Liver (tissue), 9 donors: ENCODE data around the gene MAP7D1. TPM values are rescaled to one million over a fixed set of nuclear protein-coding genes. Genes with fewer than 3 reads are reported as not detected.

Experiments used
- DNase-seq: peaks from one replicate; pipeline ENCODE4 v3.0.0-alpha.2; 2017; ENCODE audit warnings: low spot score
- H3K27ac ChIP-seq, 2 donors: one replicate each; pipeline ENCODE4 v1.7.0; 2013; ENCODE audit warnings: inconsistent platforms in 2 of 2, low read length in 2 of 2, control low read depth in 1 of 2, low read depth in 1 of 2, mild to moderate bottlenecking in 1 of 2
- H3K27me3 ChIP-seq, 4 donors: one replicate each; pipeline versions ENCODE4 v1.6.1 to v1.7.0; 2013; ENCODE audit warnings: low read length in 3 of 4, inconsistent platforms in 1 of 4, mild to moderate bottlenecking in 1 of 4, moderate library complexity in 1 of 4; ENCODE audit not compliant: control insufficient read depth in 4 of 4, insufficient read depth in 4 of 4
- H3K36me3 ChIP-seq, 4 donors: one replicate each; pipeline versions ENCODE4 v1.6.1 to v1.7.0; 2013; ENCODE audit warnings: low read length in 3 of 4, mild to moderate bottlenecking in 3 of 4, low read depth in 1 of 4, moderate library complexity in 1 of 4; ENCODE audit not compliant: control insufficient read depth in 4 of 4, insufficient read depth in 3 of 4
- H3K4me1 ChIP-seq, 4 donors: one replicate each; pipeline versions ENCODE4 v1.6.1 to v1.7.0; 2013; ENCODE audit warnings: low read length in 3 of 4, mild to moderate bottlenecking in 3 of 4, moderate library complexity in 1 of 4; ENCODE audit not compliant: control insufficient read depth in 4 of 4, insufficient read depth in 4 of 4
- H3K4me3 ChIP-seq, 3 donors: one replicate each; pipeline versions ENCODE4 v1.6.1 to v1.7.0; 2013; ENCODE audit warnings: low read length in 3 of 3, control low read depth in 1 of 3, low read depth in 1 of 3, mild to moderate bottlenecking in 1 of 3
- H3K9ac ChIP-seq, 2 donors: one replicate each; pipeline ENCODE4 v1.7.0; 2013; ENCODE audit warnings: low read length in 2 of 2, mild to moderate bottlenecking in 2 of 2, moderate library complexity in 2 of 2, control low read depth in 1 of 2, low read depth in 1 of 2
- H3K9me3 ChIP-seq, 4 donors: one replicate each; pipeline versions ENCODE4 v1.6.1 to v1.7.0; 2013; ENCODE audit warnings: low read length in 3 of 4; ENCODE audit not compliant: control insufficient read depth in 4 of 4
- EGR1 ChIP-seq, 2 donors: IDR thresholded peaks; 2 replicates each; pipeline ENCODE4 v1.6.1; 2016 to 2018; ENCODE audit warnings: antibody characterized with exemption in 2 of 2, low read depth in 2 of 2
- FOXA2 ChIP-seq: IDR thresholded peaks from 2 replicates; pipeline ENCODE4 v1.6.1; 2016; ENCODE audit warnings: antibody characterized with exemption
- HNF4G ChIP-seq: IDR thresholded peaks from 2 replicates; pipeline ENCODE4 v1.6.1; 2016; ENCODE audit warnings: antibody characterized with exemption
- JUND ChIP-seq, 2 donors: IDR thresholded peaks; 2 replicates each; pipeline ENCODE4 v1.6.1; 2016; ENCODE audit warnings: antibody characterized with exemption in 2 of 2
- RAD21 ChIP-seq, 2 donors: IDR thresholded peaks; 2 replicates each; pipeline ENCODE4 v1.6.1; 2016; ENCODE audit warnings: antibody characterized with exemption in 2 of 2, mild to moderate bottlenecking in 2 of 2
- REST ChIP-seq: IDR thresholded peaks from 2 replicates; pipeline ENCODE4 v1.6.1; 2016; ENCODE audit warnings: antibody characterized with exemption, mild to moderate bottlenecking
- SP1 ChIP-seq: IDR thresholded peaks from 2 replicates; pipeline ENCODE4 v1.6.1; 2018; ENCODE audit warnings: antibody characterized with exemption, mild to moderate bottlenecking
- TAF1 ChIP-seq: conservative IDR thresholded peaks from 2 replicates; pipeline ENCODE4 v1.6.1; 2016; ENCODE audit warnings: antibody characterized with exemption, mild to moderate bottlenecking
- ZBTB33 ChIP-seq: IDR thresholded peaks from 2 replicates; pipeline ENCODE4 v1.6.1; 2016; ENCODE audit warnings: antibody characterized with exemption
- WGBS: extraction: QIAGEN DNeasy Blood & Tissue Kit; methylation state at CpG from one replicate; pipeline ENCODE4 v1.1.7; 2013; 5-methylcytosine and 5-hydroxymethylcytosine counted together
- polyA plus RNA-seq, 2 donors: library from polyadenylated mRNA; stranded (reverse) in 1 of 2; unstranded in 1 of 2; fragments of 200-250 nt in 1 of 2; fragments of >200 nt in 1 of 2; fragmentation: Nextera tagmentation in 1 of 2; extraction: Ambion mirVana in 1 of 2; gene quantifications; one replicate each; pipeline versions ENCODE4 v1.2.1 to v1.2.3, GENCODE V29; 2013 to 2015
- total RNA-seq, 2 donors: library from RNA; depleted of rRNA; stranded (reverse); fragments of >200 nt; gene quantifications; one replicate each; pipeline ENCODE4 v1.2.3, GENCODE V29; 2014
- TF ChIP-seq, protein P1 (sequence below): fragments of 150-350 bp; IDR thresholded peaks from 2 replicates; pipeline ENCODE4 v1.5.1; 2017; ENCODE audit warnings: improper control_type of control experiment, low read depth, low read length; ENCODE audit not compliant: missing input control
- donor health status: healthy.
- donor health status: healthy.
- donor health status: healthy.
- donor health status: healthy.
- donor health status: healthy.

The MAP7D1 gene
- total and polyA plus RNA-seq, 4 donors = 5.6 to 15.1 (median 12.9) TPM

- Histone ChIP-seq H3K4me1 (no peaks in the 10 kb centered on the region), H3K4me3 (no peak overlapping the region), H3K9me3 (no peaks in the 10 kb centered on the region), H3K36me3 (no peaks in the 10 kb centered on the region), H3K27me3 (no peaks in the 10 kb centered on the region), H3K9ac (no peak overlapping the region), H3K27ac (no peak overlapping the region)
- no peak for TF ChIP-seq FOXA2
- TF ChIP-seq EGR1 (IDR thresholded peaks at IDR 0.05; ENCODE audit: low read depth in 2 of 2) = no peak
- no peak for TF ChIP-seq ZBTB33
- TF ChIP-seq, protein P1, sequence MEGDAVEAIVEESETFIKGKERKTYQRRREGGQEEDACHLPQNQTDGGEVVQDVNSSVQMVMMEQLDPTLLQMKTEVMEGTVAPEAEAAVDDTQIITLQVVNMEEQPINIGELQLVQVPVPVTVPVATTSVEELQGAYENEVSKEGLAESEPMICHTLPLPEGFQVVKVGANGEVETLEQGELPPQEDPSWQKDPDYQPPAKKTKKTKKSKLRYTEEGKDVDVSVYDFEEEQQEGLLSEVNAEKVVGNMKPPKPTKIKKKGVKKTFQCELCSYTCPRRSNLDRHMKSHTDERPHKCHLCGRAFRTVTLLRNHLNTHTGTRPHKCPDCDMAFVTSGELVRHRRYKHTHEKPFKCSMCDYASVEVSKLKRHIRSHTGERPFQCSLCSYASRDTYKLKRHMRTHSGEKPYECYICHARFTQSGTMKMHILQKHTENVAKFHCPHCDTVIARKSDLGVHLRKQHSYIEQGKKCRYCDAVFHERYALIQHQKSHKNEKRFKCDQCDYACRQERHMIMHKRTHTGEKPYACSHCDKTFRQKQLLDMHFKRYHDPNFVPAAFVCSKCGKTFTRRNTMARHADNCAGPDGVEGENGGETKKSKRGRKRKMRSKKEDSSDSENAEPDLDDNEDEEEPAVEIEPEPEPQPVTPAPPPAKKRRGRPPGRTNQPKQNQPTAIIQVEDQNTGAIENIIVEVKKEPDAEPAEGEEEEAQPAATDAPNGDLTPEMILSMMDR = no peak
- no peak for TF ChIP-seq SP1
- TF ChIP-seq REST = no peak
- TF ChIP-seq JUND (IDR thresholded peaks at IDR 0.05) = no peak
- TF ChIP-seq TAF1 = no peak
- TF ChIP-seq RAD21 (IDR thresholded peaks at IDR 0.05) = no peak
- WGBS = 83% methylated on average over 18 of the region's 18 CpGs
- no peak for DNase-seq
These were observed 40.7 kb upstream of the MAP7D1 start for GRCh38 chr1:36115200-36115669.

DNA sequence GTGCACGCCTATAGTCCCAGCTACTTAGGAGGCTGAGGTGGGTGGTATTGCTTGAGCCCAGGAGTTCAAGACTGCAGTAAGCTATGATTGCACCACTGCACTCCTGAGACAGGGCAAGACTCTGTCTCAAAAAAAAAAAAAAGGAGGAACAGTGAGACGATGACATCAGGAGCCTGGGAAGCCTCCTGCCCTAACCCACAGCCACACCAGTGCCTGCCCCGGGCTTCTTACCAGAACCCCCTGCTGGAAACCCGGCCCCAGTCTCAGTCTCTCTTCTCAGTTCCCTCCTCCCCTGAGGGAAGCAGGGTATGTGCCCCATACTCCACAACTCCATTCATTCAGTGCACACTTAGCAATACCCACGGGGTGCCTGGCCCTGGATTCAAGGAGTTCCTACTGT is 40.0 kb upstream of the MAP7D1 start:
- TF ChIP-seq JUND (IDR thresholded peaks at IDR 0.05) = no peak
- no peak for TF ChIP-seq HNF4G
- H3K27me3 ChIP-seq = no peaks in the 10 kb centered on the region
- DNase-seq = no peak
- H3K9me3 ChIP-seq = no peaks in the 10 kb centered on the region
- H3K4me3 ChIP-seq = no peak overlapping the region
- 81% methylated on average over 5 of the region's 5 CpGs for WGBS
- H3K36me3 ChIP-seq = no peaks in the 10 kb centered on the region
- H3K9ac ChIP-seq = no peak overlapping the region
- no peaks in the 10 kb centered on the region for H3K4me1 ChIP-seq
- no peak overlapping the region for H3K27ac ChIP-seq

DNA sequence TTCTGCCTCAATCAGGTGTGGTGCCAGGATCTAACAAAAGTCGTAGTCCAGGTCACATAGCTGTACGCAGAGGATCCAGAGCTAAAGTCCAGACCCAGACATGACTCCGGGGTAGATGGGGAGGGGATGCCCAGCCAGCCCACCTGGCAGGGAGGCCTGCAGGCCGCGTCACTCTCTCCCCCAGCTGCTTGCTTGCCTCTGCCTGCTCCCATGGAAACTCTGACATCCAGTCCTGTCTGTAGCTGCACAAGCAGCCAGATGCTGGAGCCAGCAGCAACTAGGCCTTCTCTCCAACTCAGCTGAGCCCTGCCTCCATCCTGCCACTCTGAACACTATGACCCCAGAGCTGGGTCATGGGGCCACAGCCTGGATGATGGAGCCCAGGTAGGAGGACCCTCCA is 39.1 kb upstream of the MAP7D1 start:
- Histone ChIP-seq H3K36me3 (no peaks in the 10 kb centered on the region), H3K27me3 (no peaks in the 10 kb centered on the region), H3K9ac (no peak overlapping the region), H3K4me3 (no peak overlapping the region), H3K27ac (no peak overlapping the region), H3K9me3 (no peaks in the 10 kb centered on the region), H3K4me1 (no peaks in the 10 kb centered on the region)
- TF ChIP-seq REST = no peak
- 90% methylated on average over 5 of the region's 5 CpGs for WGBS
- no peak for DNase-seq
